Gastrocnemius medialis (tissue), 4 donors: ENCODE results near the gene OR8B8.

Source experiments
- CTCF ChIP-seq, 5 experiments: fragments of 450-650 bp in 3 of 5; fragments of 200-600 bp in 2 of 5; sonication (generic) in 2 of 5; IDR thresholded peaks in 4 of 5; conservative IDR thresholded peaks in 1 of 5; 1 replicate in 4 of 5; 2 replicates in 1 of 5; pipeline ENCODE4 v1.5.1; 2016 to 2019; ENCODE audit warnings: antibody characterized with exemption in 5 of 5, mild to moderate bottlenecking in 3 of 5, moderate library complexity in 3 of 5
- POLR2A ChIP-seq, 2 donors: fragments of 450-650 bp; IDR thresholded peaks; one replicate each; pipeline ENCODE4 v1.6.1; 2017; ENCODE audit warnings: antibody characterized with exemption in 2 of 2, mild to moderate bottlenecking in 2 of 2, moderate library complexity in 2 of 2

- TF ChIP-seq POLR2A (IDR thresholded peaks at IDR 0.05) (no peak), CTCF (IDR thresholded peaks at IDR 0.05 in 4 of 5, conservative IDR thresholded peaks at IDR 0.05 in 1 of 5) (no peak)
These were observed 1.4 kb upstream of the OR8B8 start for GRCh38 chr11:124446916-124447315.
